Sigmoid colon (tissue), 7 donors: ENCODE results near the gene PTPRB. TPM values are rescaled to one million over a fixed set of nuclear protein-coding genes. Genes with fewer than 3 reads are reported as not detected.

Experiments
- DNase-seq: peaks from one replicate; pipeline ENCODE4 v3.0.0-alpha.2; 2019
- H3K27ac ChIP-seq, 4 donors: fragments of 200-600 bp; sonication (generic); one replicate each; pipeline ENCODE4 v1.5.1; 2016 to 2019; ENCODE audit warnings: mild to moderate bottlenecking in 1 of 4
- H3K27me3 ChIP-seq, 3 donors: fragments of 200-600 bp; sonication (generic); one replicate each; pipeline ENCODE4 v1.5.1; 2019; ENCODE audit warnings: mild to moderate bottlenecking in 1 of 3
- H3K36me3 ChIP-seq, 4 donors: fragments of 200-600 bp; sonication (generic); one replicate each; pipeline ENCODE4 v1.5.1; 2016 to 2019
- H3K4me1 ChIP-seq, 4 donors: fragments of 200-600 bp; sonication (generic); one replicate each; pipeline ENCODE4 v1.5.1; 2017 to 2019
- H3K4me3 ChIP-seq, 4 donors: fragments of 200-600 bp; sonication (generic); one replicate each; pipeline ENCODE4 v1.5.1; 2017 to 2019; ENCODE audit warnings: mild to moderate bottlenecking in 2 of 4, moderate library complexity in 1 of 4
- H3K9me3 ChIP-seq, 4 donors: fragments of 200-600 bp in 3 of 4; sonication (generic) in 3 of 4; one replicate each; pipeline versions ENCODE4 v1.5.1 to v1.6.1; 2013 to 2019
- CTCF ChIP-seq, 4 experiments: fragments of 450-650 bp in 3 of 4; fragments of 200-600 bp in 1 of 4; IDR thresholded peaks; one replicate each; pipeline ENCODE4 v1.5.1; 2016 to 2019; ENCODE audit warnings: antibody characterized with exemption in 4 of 4, mild to moderate bottlenecking in 3 of 4, moderate library complexity in 2 of 4
- EP300 ChIP-seq, 4 donors: sonication (generic); formaldehyde crosslinking; IDR thresholded peaks; one replicate each; pipeline ENCODE4 v1.6.1; 2017; ENCODE audit warnings: antibody characterized with exemption in 4 of 4
- POLR2A ChIP-seq, 2 donors: fragments of 450-650 bp; IDR thresholded peaks; one replicate each; pipeline ENCODE4 v1.6.1; 2016; ENCODE audit warnings: antibody characterized with exemption in 2 of 2, mild to moderate bottlenecking in 2 of 2, moderate library complexity in 2 of 2
- POLR2AphosphoS5 ChIP-seq, 4 donors: sonication (generic); formaldehyde crosslinking; IDR thresholded peaks; one replicate each; pipeline ENCODE4 v1.6.1; 2017; ENCODE audit warnings: antibody characterized with exemption in 4 of 4
- WGBS, 2 donors: extraction: QIAGEN DNeasy Blood & Tissue Kit; methylation state at CpG; one replicate each; pipeline ENCODE4 v1.1.7; 2013; 5-methylcytosine and 5-hydroxymethylcytosine counted together
- intact Hi-C: fragments of 100-400 bp; cut with DNase I; formaldehyde crosslinking; loops from one replicate; pipeline ENCODE4 v1.15.1; 2023
- polyA plus RNA-seq, 3 donors: library from polyadenylated mRNA; stranded (reverse); fragments of 200-250 nt; gene quantifications; one replicate each; pipeline ENCODE4 v1.2.3, GENCODE V29; 2013
- total RNA-seq, 4 donors: library from RNA; depleted of rRNA; stranded (reverse); fragments of >200 nt; gene quantifications; one replicate each; pipeline ENCODE4 v1.1.0, GENCODE V29; 2016
- donor health status: healthy with polysubstance abuse.
- donor health status: Bipolar disorder and iron deficiency.
- donor health status: healthy.

Gene PTPRB
- total and polyA plus RNA-seq, 7 donors = 1.6 to 31.9 (median 15.8) TPM

GRCh38 chr12:70639535-70639934 lies 2.3 kb upstream of the PTPRB start:
- DNase-seq = no peak
- Histone ChIP-seq H3K27ac (no peak overlapping the region), H3K4me3 (no peak overlapping the region), H3K9me3 (no peaks in the 10 kb centered on the region), H3K4me1 (no peaks in the 10 kb centered on the region), H3K27me3 (no peaks in the 10 kb centered on the region), H3K36me3 (no peaks in the 10 kb centered on the region)
- TF ChIP-seq EP300 (IDR thresholded peaks at IDR 0.05) (no peak), CTCF (IDR thresholded peaks at IDR 0.05) (no peak), POLR2AphosphoS5 (IDR thresholded peaks at IDR 0.05) (no peak), POLR2A (IDR thresholded peaks at IDR 0.05) (no peak)
- intact Hi-C loops = no loop called here
- 94 to 96% methylated on average over 2 of the region's 2 CpGs for WGBS, 2 donors

DNA sequence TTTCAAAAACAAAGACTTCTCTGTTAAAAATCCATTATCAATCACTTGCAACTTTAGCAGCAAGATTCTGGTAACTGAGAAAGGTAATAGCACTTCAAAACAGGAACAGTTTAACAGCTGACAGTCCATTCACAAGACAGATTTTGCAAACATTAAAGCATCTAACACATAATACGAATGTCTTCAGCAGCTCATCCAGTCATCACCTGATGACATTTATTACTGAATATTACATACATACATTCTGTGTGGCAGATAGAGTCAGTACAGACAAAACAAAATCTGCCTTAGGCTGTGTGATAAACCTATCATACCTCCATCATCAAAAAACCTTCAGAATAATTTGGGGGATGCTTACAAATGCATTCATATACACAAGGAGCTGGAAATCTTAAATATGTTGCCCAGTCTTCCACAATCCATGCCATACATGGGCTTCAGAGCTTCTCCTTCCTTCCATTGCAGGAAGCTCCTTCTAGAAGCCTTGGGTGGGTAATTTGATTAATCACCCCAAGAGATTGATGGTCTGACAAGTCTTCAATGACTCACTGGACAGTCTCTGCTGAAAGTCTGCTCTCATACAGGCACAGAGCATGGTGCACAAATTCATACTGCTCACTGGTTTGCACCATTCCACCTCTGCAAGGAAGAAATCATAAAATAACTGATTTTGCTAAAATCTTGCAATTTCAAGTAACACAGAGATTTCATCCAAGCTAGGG lies 1.6 kb upstream of the PTPRB start:
- Histone ChIP-seq H3K36me3 (no peaks in the 10 kb centered on the region), H3K4me1 (no peaks in the 10 kb centered on the region), H3K27ac (no peak overlapping the region), H3K27me3 (no peaks in the 10 kb centered on the region), H3K9me3 (no peaks in the 10 kb centered on the region), H3K4me3 (no peak overlapping the region)
- 80 to 85% methylated on average over 1 of the region's 1 CpG for WGBS, 2 donors
- DNase-seq = no peak
- no peak for TF ChIP-seq POLR2AphosphoS5 (IDR thresholded peaks at IDR 0.05)
- TF ChIP-seq CTCF (IDR thresholded peaks at IDR 0.05) = no peak
- no peak for TF ChIP-seq EP300 (IDR thresholded peaks at IDR 0.05)
- TF ChIP-seq POLR2A (IDR thresholded peaks at IDR 0.05) = no peak
- intact Hi-C loops = no loop called here

DNA sequence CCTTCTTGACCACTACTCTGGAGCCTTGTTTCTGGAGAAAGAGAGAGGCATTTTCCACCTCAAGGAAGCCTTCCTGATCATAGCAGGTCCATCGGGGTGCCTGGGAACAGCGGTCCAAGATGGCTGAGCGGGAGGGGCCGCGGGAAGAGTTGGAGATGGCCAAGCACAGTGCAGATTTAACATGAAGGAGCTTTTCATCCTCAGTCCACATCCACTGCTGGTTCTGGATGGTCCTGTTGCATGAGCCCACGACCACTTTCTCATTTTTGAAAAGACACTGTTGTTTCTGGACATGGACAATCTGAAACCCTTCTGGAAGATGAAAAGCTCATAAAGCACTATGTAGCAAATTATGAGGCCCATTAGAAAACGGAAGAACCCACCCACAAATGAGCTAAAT lies 1.5 kb downstream of the PTPRB start:
- H3K36me3 ChIP-seq = no peaks in the 10 kb centered on the region
- no peaks in the 10 kb centered on the region for H3K4me1 ChIP-seq
- WGBS, 2 donors = 89 to 90% methylated on average over 7 of the region's 7 CpGs
- intact Hi-C loops = no loop called here
- DNase-seq = no peak
- no peaks in the 10 kb centered on the region for H3K27me3 ChIP-seq
- H3K27ac ChIP-seq = peak overlapping the region in 1 of 4 donors; percentile 43
- TF ChIP-seq POLR2AphosphoS5 (IDR thresholded peaks at IDR 0.05) (no peak), EP300 (IDR thresholded peaks at IDR 0.05) (no peak), CTCF (IDR thresholded peaks at IDR 0.05) (no peak), POLR2A (IDR thresholded peaks at IDR 0.05) (no peak)
- H3K4me3 ChIP-seq = no peak overlapping the region
- no peaks in the 10 kb centered on the region for H3K9me3 ChIP-seq

DNA sequence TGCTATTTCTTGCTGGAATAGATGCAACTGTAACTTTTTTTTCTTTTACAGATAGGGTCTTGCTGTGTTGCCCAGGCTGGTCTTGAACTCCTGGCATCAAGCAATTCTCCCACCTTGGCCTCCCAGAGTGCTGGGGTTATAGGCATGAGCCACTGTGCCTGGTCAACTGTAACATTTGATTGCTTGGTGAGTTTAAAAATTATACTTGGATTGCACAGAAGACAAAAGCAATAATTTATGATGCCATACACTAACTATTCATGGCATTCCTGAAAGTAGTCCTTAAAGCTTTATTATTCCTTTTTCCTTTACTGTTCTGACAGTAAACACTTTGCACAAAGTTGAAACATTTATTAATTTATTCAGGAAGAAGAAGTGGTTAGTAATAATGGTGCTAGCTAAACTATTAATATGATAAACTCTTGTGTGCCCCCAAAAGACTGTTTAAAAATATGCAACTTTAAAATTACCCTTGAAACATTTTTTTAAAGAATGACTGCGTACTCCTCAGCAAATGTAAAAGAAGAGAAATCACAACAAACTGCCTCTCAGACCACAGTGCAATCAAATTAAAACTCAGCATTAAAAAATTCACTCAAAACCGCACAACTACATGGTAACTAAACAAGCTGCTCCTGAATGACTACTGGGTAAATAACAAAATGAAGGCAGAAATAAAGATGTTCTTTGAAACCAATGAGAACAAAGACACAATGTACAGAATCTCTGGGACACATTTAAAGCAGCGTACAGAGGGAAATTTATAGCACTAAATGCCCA lies 8.3 kb downstream of the PTPRB start:
- no peak overlapping the region for H3K27ac ChIP-seq
- intact Hi-C loops = no loop called here
- WGBS, 2 donors = 90 to 95% methylated on average over 3 of the region's 3 CpGs

More for the DNA sequence above, 8.3 kb downstream of the PTPRB start:
- Histone ChIP-seq H3K36me3 (no peaks in the 10 kb centered on the region), H3K27me3 (no peaks in the 10 kb centered on the region), H3K4me1 (no peaks in the 10 kb centered on the region), H3K9me3 (no peaks in the 10 kb centered on the region), H3K4me3 (no peak overlapping the region)
- TF ChIP-seq POLR2A (IDR thresholded peaks at IDR 0.05) (no peak), POLR2AphosphoS5 (IDR thresholded peaks at IDR 0.05) (no peak), EP300 (IDR thresholded peaks at IDR 0.05) (no peak), CTCF (IDR thresholded peaks at IDR 0.05) (no peak)
- DNase-seq = no peak
